ENCODE data around the gene MINK1.
"Not testable (repeated sequence)": the region's sequence is repeated elsewhere in the genome, so short reads cannot be mapped to it uniquely, and the experiment has no call there.

Gene MINK1

GRCh38 chr17:4812690-4813089 lies 20.4 kb upstream of the MINK1 start:
- DNase-seq = no peak

GRCh38 chr17:4815043-4815675 lies 18.0 kb upstream of the MINK1 start:
- DNase-seq = no peak

GRCh38 chr17:4816826-4817225 lies 16.3 kb upstream of the MINK1 start:
- no peak for DNase-seq

- no peak for DNase-seq
Measured at GRCh38 chr17:4818276-4818675, 14.9 kb upstream of the MINK1 start.

GRCh38 chr17:4822835-4823234 lies 10.3 kb upstream of the MINK1 start:
- DNase-seq = no peak

GRCh38 chr17:4823373-4824089 lies 9.6 kb upstream of the MINK1 start:
- peak; percentile 25 for DNase-seq

GRCh38 chr17:4827399-4827798 lies 5.7 kb upstream of the MINK1 start:
- no peak for DNase-seq

- not testable (repeated sequence) for DNase-seq
Measured at GRCh38 chr17:4832829-4833177, 337 bp upstream of the MINK1 start.

- peak; percentile 28 for DNase-seq
Measured at GRCh38 chr17:4833941-4834680, 971 bp downstream of the MINK1 start.

GRCh38 chr17:4834681-4835020 lies 1.5 kb downstream of the MINK1 start:
- no peak for DNase-seq

GRCh38 chr17:4836221-4836620 lies 3.1 kb downstream of the MINK1 start:
- DNase-seq = no peak

GRCh38 chr17:4837471-4838308 lies 4.5 kb downstream of the MINK1 start:
- DNase-seq = no peak

- DNase-seq = no peak
Measured at GRCh38 chr17:4838309-4838785, 5.2 kb downstream of the MINK1 start.

GRCh38 chr17:4839221-4839620 lies 6.1 kb downstream of the MINK1 start:
- no peak for DNase-seq

- no peak for DNase-seq
Measured at GRCh38 chr17:4839965-4840892, 7.1 kb downstream of the MINK1 start.

- DNase-seq = no peak
Measured at GRCh38 chr17:4840893-4841242, 7.7 kb downstream of the MINK1 start.

- DNase-seq = no peak
Measured at GRCh38 chr17:4842376-4842775, 9.2 kb downstream of the MINK1 start.

GRCh38 chr17:4843321-4844000 lies 10.3 kb downstream of the MINK1 start:
- no peak for DNase-seq

- DNase-seq = no peak
Measured at GRCh38 chr17:4845118-4845517, 12.0 kb downstream of the MINK1 start.

GRCh38 chr17:4846635-4847390 lies 13.7 kb downstream of the MINK1 start:
- DNase-seq = no peak

All from NCI-H510A (cell line).